Measurements from ENCODE around the gene NCOA6.
"Not testable (repeated sequence)": the region's sequence is repeated elsewhere in the genome, so short reads cannot be mapped to it uniquely, and the experiment has no call there.

NCOA6 gene

GRCh38 chr20:34773726-34774125 lies 51.7 kb downstream of the NCOA6 start:
- DNase-seq: no peak

- DNase-seq: no peak
These were observed 53.0 kb downstream of the NCOA6 start for GRCh38 chr20:34772437-34772836.

- no peak for DNase-seq
These were observed 53.8 kb downstream of the NCOA6 start for GRCh38 chr20:34771680-34772081.

GRCh38 chr20:34768096-34768495 lies 57.4 kb downstream of the NCOA6 start:
- DNase-seq: no peak

GRCh38 chr20:34762031-34762555 lies 63.4 kb downstream of the NCOA6 start:
- no peak for DNase-seq

GRCh38 chr20:34755367-34755766 lies 70.1 kb downstream of the NCOA6 start:
- DNase-seq: no peak

- DNase-seq: no peak
These were observed 70.8 kb downstream of the NCOA6 start for GRCh38 chr20:34754611-34755010.

GRCh38 chr20:34753706-34754461 lies 71.6 kb downstream of the NCOA6 start:
- no peak for DNase-seq

GRCh38 chr20:34751453-34751852 lies 74.0 kb downstream of the NCOA6 start:
- no peak for DNase-seq

GRCh38 chr20:34750484-34750883 lies 75.0 kb downstream of the NCOA6 start:
- no peak for DNase-seq

GRCh38 chr20:34748709-34749108 lies 76.7 kb downstream of the NCOA6 start:
- DNase-seq: no peak

- no peak for DNase-seq
These were observed 78.0 kb downstream of the NCOA6 start for GRCh38 chr20:34747479-34747878.

- DNase-seq: no peak
These were observed 78.8 kb downstream of the NCOA6 start for GRCh38 chr20:34746674-34747073.

- no peak for DNase-seq
These were observed 80.6 kb downstream of the NCOA6 start for GRCh38 chr20:34744847-34745246.

- DNase-seq: no peak
These were observed 81.1 kb downstream of the NCOA6 start for GRCh38 chr20:34744340-34744739.

GRCh38 chr20:34743039-34743438 lies 82.4 kb downstream of the NCOA6 start:
- no peak for DNase-seq

GRCh38 chr20:34736106-34736735 lies 89.2 kb downstream of the NCOA6 start:
- no peak for DNase-seq

- no peak for DNase-seq
These were observed 92.9 kb downstream of the NCOA6 start for GRCh38 chr20:34732523-34732922.

GRCh38 chr20:34729416-34729815 lies 96.0 kb downstream of the NCOA6 start:
- DNase-seq: no peak

- no peak for DNase-seq
These were observed 101.3 kb downstream of the NCOA6 start for GRCh38 chr20:34724172-34724571.

- not testable (repeated sequence) for DNase-seq
These were observed 102.9 kb downstream of the NCOA6 start for GRCh38 chr20:34722560-34722959.

- DNase-seq: no peak
These were observed 105.2 kb downstream of the NCOA6 start for GRCh38 chr20:34720266-34720665.

- not testable (repeated sequence) for DNase-seq
These were observed 106.0 kb downstream of the NCOA6 start for GRCh38 chr20:34719242-34720017.

Measured in activated effector memory CD4-positive, alpha-beta T cell treated with anti-CD3 and anti-CD28 coated beads, Interleukin-2, amount 50 U/mL, for 16 hours (primary cell).